Keratinocyte (primary cell): ENCODE results near the gene KIAA1958. TPM values are rescaled to one million over a fixed set of nuclear protein-coding genes. Genes with fewer than 3 reads are reported as not detected.

ENCODE experiments used
- DNase-seq: peaks from one replicate; pipeline ENCODE4 v3.0.0-alpha.2; 2011; ENCODE audit warnings: low read depth, missing footprints, low spot score
- FAIRE-seq: peaks from 2 replicates; lab custom pipeline; 2011; peaks lifted over from hg19 to GRCh38; lab: Jason Lieb, UNC
- H2AFZ ChIP-seq: 2 replicates; pipeline ENCODE4 v1.6.0; 2012; ENCODE audit warnings: low read length, control low read depth, inconsistent platforms; ENCODE audit not compliant: control insufficient read depth
- H3K27ac ChIP-seq: 2 replicates; pipeline ENCODE4 v1.5.1; 2011; ENCODE audit warnings: low read length; ENCODE audit not compliant: control insufficient read depth, insufficient read depth
- H3K27me3 ChIP-seq: 3 replicates; pipeline ENCODE4 v1.6.0; 2011; ENCODE audit warnings: low read length; ENCODE audit not compliant: control insufficient read depth, insufficient read depth; ENCODE audit errors: extremely low read depth
- H3K36me3 ChIP-seq, 2 experiments: 2 replicates in 1 of 2; 3 replicates in 1 of 2; pipeline ENCODE4 v1.5.1; 2011; ENCODE audit warnings: low read length in 2 of 2, mild to moderate bottlenecking in 1 of 2; ENCODE audit not compliant: control insufficient read depth in 2 of 2, insufficient read depth in 2 of 2; ENCODE audit errors: extremely low read depth in 1 of 2
- H3K4me1 ChIP-seq: 3 replicates; pipeline ENCODE4 v1.5.1; 2011; ENCODE audit warnings: low read length; ENCODE audit not compliant: control insufficient read depth, insufficient read depth; ENCODE audit errors: extremely low read depth
- H3K4me2 ChIP-seq: 3 replicates; pipeline ENCODE4 v1.6.0; 2011; ENCODE audit warnings: low read depth, low read length; ENCODE audit not compliant: control insufficient read depth, insufficient read depth; ENCODE audit errors: extremely low read depth
- H3K4me3 ChIP-seq, 3 experiments: fragments of 200-600 bp in 1 of 3; sonication (generic) in 1 of 3; 2 replicates in 2 of 3; 3 replicates in 1 of 3; pipeline ENCODE4 v1.5.1; 2011 to 2016; ENCODE audit warnings: low read length in 3 of 3, mild to moderate bottlenecking in 3 of 3, control low read depth in 2 of 3, inconsistent platforms in 1 of 3, low read depth in 1 of 3, mixed read lengths in 1 of 3, mixed run types in 1 of 3, moderate library complexity in 1 of 3; ENCODE audit not compliant: control insufficient read depth in 2 of 3, insufficient read depth in 2 of 3; ENCODE audit errors: extremely low read depth in 1 of 3
- H3K79me2 ChIP-seq: 2 replicates; pipeline ENCODE4 v1.6.0; 2012; ENCODE audit warnings: low read length; ENCODE audit not compliant: control insufficient read depth, insufficient read depth
- H3K9ac ChIP-seq: 3 replicates; pipeline ENCODE4 v1.6.0; 2011; ENCODE audit warnings: low read length; ENCODE audit not compliant: control insufficient read depth, insufficient read depth; ENCODE audit errors: extremely low read depth
- H3K9me1 ChIP-seq: 3 replicates; pipeline ENCODE4 v1.6.0; 2011; ENCODE audit warnings: low read length; ENCODE audit not compliant: control insufficient read depth, insufficient read depth; ENCODE audit errors: extremely low read depth
- H3K9me3 ChIP-seq: 2 replicates; pipeline ENCODE4 v1.5.1; 2012; ENCODE audit warnings: low read depth, low read length; ENCODE audit not compliant: control insufficient read depth
- H4K20me1 ChIP-seq: 3 replicates; pipeline ENCODE4 v1.6.0; 2011; ENCODE audit warnings: low read length; ENCODE audit not compliant: control insufficient read depth, insufficient read depth; ENCODE audit errors: extremely low read depth
- CTCF ChIP-seq, 3 experiments: IDR thresholded peaks in 1 of 3; conservative IDR thresholded peaks in 1 of 3; optimal IDR thresholded peaks in 1 of 3; 2 replicates in 2 of 3; 3 replicates in 1 of 3; pipeline versions ENCODE3 to v1.5.1; 2011; ENCODE audit warnings: low read length in 3 of 3, mild to moderate bottlenecking in 3 of 3, moderate library complexity in 2 of 3, control low read depth in 1 of 3, inconsistent platforms in 1 of 3; ENCODE audit not compliant: insufficient read depth in 2 of 3; ENCODE audit errors: extremely low read depth in 1 of 3
- EZH2 ChIP-seq: IDR thresholded peaks from one replicate; pipeline ENCODE4 v1.6.1; 2012; ENCODE audit warnings: inconsistent platforms, mild to moderate bottlenecking, low read length, moderate library complexity
- dilution Hi-C: fragments of 300-500 bp; cut with MboI; formaldehyde crosslinking; loops from one replicate; pipeline ENCODE4 v1.7.0; 2020; ENCODE audit warnings: low sequenced_read_pairs; ENCODE audit not compliant: extremely low pct_ligation_motif_present
- polyA plus RNA-seq, 5 experiments: library from polyadenylated mRNA; depleted of rRNA in 3 of 5; stranded (reverse) in 3 of 5; stranded (forward) in 1 of 5; unstranded in 1 of 5; fragments of >200 nt; gene quantifications; 1 replicate in 1 of 5; 2 replicates in 3 of 5; 3 replicates in 1 of 5; pipeline versions ENCODE4 v1.2.1 to v1.2.3, GENCODE V29; 2011 to 2012; ENCODE audit warnings: missing spikeins in 2 of 5, low read depth in 1 of 5, low replicate concordance in 1 of 5

KIAA1958 gene
- polyA plus RNA-seq, 1 donor (not counting 4 experiments of a cell fraction or from before 2014, with no cell fraction given) = 0.84 TPM

GRCh38 chr9:112527959-112528358 lies 41.3 kb downstream of the KIAA1958 start:
- H3K4me2 ChIP-seq = no peak overlapping the region
- no peaks in the 10 kb centered on the region for H3K27me3 ChIP-seq
- H3K4me1 ChIP-seq = no peaks in the 10 kb centered on the region
- H3K9me3 ChIP-seq = no peaks in the 10 kb centered on the region
- no peak for FAIRE-seq
- no peak overlapping the region for H3K4me3 ChIP-seq
- no peak for TF ChIP-seq CTCF (optimal IDR thresholded peaks at IDR 0.05 in 1 of 3, IDR thresholded peaks at IDR 0.05 in 1 of 3, conservative IDR thresholded peaks at IDR 0.05 in 1 of 3; ENCODE audit: extremely low read depth in 1 of 3, insufficient read depth in 2 of 3, low read length in 3 of 3)
- TF ChIP-seq EZH2 = no peak
- no peaks in the 10 kb centered on the region for H4K20me1 ChIP-seq
- no peaks in the 10 kb centered on the region for H3K36me3 ChIP-seq
- dilution Hi-C loops = no loop called here
- H2AFZ ChIP-seq = no peak overlapping the region
- no peak overlapping the region for H3K9ac ChIP-seq
- H3K79me2 ChIP-seq = no peaks in the 10 kb centered on the region
- H3K9me1 ChIP-seq = no peaks in the 10 kb centered on the region
- H3K27ac ChIP-seq = no peak overlapping the region
- DNase-seq = no peak

GRCh38 chr9:112529316-112529715 lies 42.7 kb downstream of the KIAA1958 start:
- dilution Hi-C loops = no loop called here

More at GRCh38 chr9:112529316-112529715, 42.7 kb downstream of the KIAA1958 start:
- Histone ChIP-seq H3K79me2 (no peaks in the 10 kb centered on the region), H3K4me3 (no peak overlapping the region), H3K9me1 (no peaks in the 10 kb centered on the region), H3K9me3 (no peaks in the 10 kb centered on the region), H4K20me1 (no peaks in the 10 kb centered on the region), H2AFZ (no peak overlapping the region), H3K9ac (no peak overlapping the region), H3K27me3 (no peaks in the 10 kb centered on the region), H3K27ac (no peak overlapping the region), H3K4me2 (no peak overlapping the region), H3K4me1 (no peaks in the 10 kb centered on the region), H3K36me3 (no peaks in the 10 kb centered on the region)
- TF ChIP-seq EZH2 (no peak), CTCF (optimal IDR thresholded peaks at IDR 0.05 in 1 of 3, IDR thresholded peaks at IDR 0.05 in 1 of 3, conservative IDR thresholded peaks at IDR 0.05 in 1 of 3; ENCODE audit: extremely low read depth in 1 of 3, insufficient read depth in 2 of 3, low read length in 3 of 3) (no peak)
- no peak for DNase-seq
- FAIRE-seq = no peak
